HG03460 (cell line): ENCODE measurements around the gene CKM.
"Not testable (repeated sequence)": the region's sequence is repeated elsewhere in the genome, so short reads cannot be mapped to it uniquely, and the experiment has no call there.

Source experiments
- ATAC-seq: cut with Tn5 transposase; IDR thresholded peaks from one replicate; pipeline ENCODE4 v1.9.1; 2021; ENCODE audit not compliant: unreplicated experiment

Gene CKM

GRCh38 chr19:45349430-45349941, 26.8 kb upstream of the CKM start:
- ATAC-seq = no peak

- no peak for ATAC-seq
Measured at GRCh38 chr19:45349126-45349415, 26.4 kb upstream of the CKM start.

GRCh38 chr19:45348367-45349125, 25.9 kb upstream of the CKM start:
- ATAC-seq = no peak

- no peak for ATAC-seq
Measured at GRCh38 chr19:45347570-45348366, 25.1 kb upstream of the CKM start.

GRCh38 chr19:45346449-45346848, 23.8 kb upstream of the CKM start:
- ATAC-seq = no peak

- ATAC-seq = no peak
Measured at GRCh38 chr19:45345506-45345860, 22.8 kb upstream of the CKM start.

GRCh38 chr19:45344621-45345505, 22.2 kb upstream of the CKM start:
- no peak for ATAC-seq

- no peak for ATAC-seq
Measured at GRCh38 chr19:45342911-45343310, 20.2 kb upstream of the CKM start.

GRCh38 chr19:45340899-45341453, 18.3 kb upstream of the CKM start:
- no peak for ATAC-seq

GRCh38 chr19:45340232-45340898, 17.7 kb upstream of the CKM start, which contains the start of gene KLC3:
Gene KLC3, plus strand, starts transcription at chr19:45340750. Its CDS starts 4,792 bp downstream, at chr19:45345542.
- no peak for ATAC-seq

- no peak for ATAC-seq
Measured at GRCh38 chr19:45339629-45340028, 17.0 kb upstream of the CKM start.

GRCh38 chr19:45336696-45337251, 14.1 kb upstream of the CKM start:
- ATAC-seq = no peak

GRCh38 chr19:45334881-45335280, 12.2 kb upstream of the CKM start:
- not testable (repeated sequence) for ATAC-seq

GRCh38 chr19:45333609-45334303, 11.1 kb upstream of the CKM start:
- no peak for ATAC-seq

GRCh38 chr19:45331411-45331810, 8.7 kb upstream of the CKM start:
- ATAC-seq = no peak

- no peak for ATAC-seq
Measured at GRCh38 chr19:45327404-45328143, 4.9 kb upstream of the CKM start.

- no peak for ATAC-seq
Measured at GRCh38 chr19:45324349-45324907, 1.8 kb upstream of the CKM start.

- ATAC-seq = no peak
Measured at GRCh38 chr19:45323671-45324081, 1.0 kb upstream of the CKM start.

- no peak for ATAC-seq
Measured at GRCh38 chr19:45322311-45322710, 364 bp downstream of the CKM start.
